Tibial artery (tissue), 4 donors: ENCODE measurements around the gene CTSD.

Source experiments
- DNase-seq, 2 donors: peaks; one replicate each; pipeline ENCODE4 v3.0.0-alpha.2; 2019
- H3K27ac ChIP-seq, 2 donors: fragments of 200-600 bp; sonication (generic) in 1 of 2; 1 replicate in 1 of 2; 2 replicates in 1 of 2; pipeline ENCODE4 v1.5.1; 2018 to 2019; ENCODE audit warnings: mild to moderate bottlenecking in 1 of 2
- H3K27me3 ChIP-seq, 2 donors: fragments of 200-600 bp; sonication (generic) in 1 of 2; one replicate each; pipeline versions ENCODE4 v1.5.1 to v1.6.0; 2016 to 2019
- H3K36me3 ChIP-seq, 3 donors: fragments of 200-600 bp; sonication (generic) in 2 of 3; one replicate each; pipeline ENCODE4 v1.5.1; 2016 to 2019; ENCODE audit warnings: mild to moderate bottlenecking in 2 of 3
- H3K4me1 ChIP-seq, 4 donors: fragments of 200-600 bp; sonication (generic) in 2 of 4; 1 replicate in 3 of 4; 2 replicates in 1 of 4; pipeline ENCODE4 v1.5.1; 2016 to 2019
- H3K4me3 ChIP-seq, 2 donors: fragments of 200-600 bp; sonication (generic) in 1 of 2; 1 replicate in 1 of 2; 2 replicates in 1 of 2; pipeline ENCODE4 v1.5.1; 2018 to 2019; ENCODE audit warnings: mild to moderate bottlenecking in 2 of 2
- H3K9me3 ChIP-seq, 3 donors: fragments of 200-600 bp; sonication (generic) in 1 of 3; one replicate each; pipeline ENCODE4 v1.5.1; 2016 to 2019
- CTCF ChIP-seq, 2 experiments: fragments of 200-600 bp in 1 of 2; fragments of 450-650 bp in 1 of 2; IDR thresholded peaks; one replicate each; pipeline ENCODE4 v1.5.1; 2017 to 2019; ENCODE audit warnings: antibody characterized with exemption in 2 of 2, mild to moderate bottlenecking in 1 of 2, moderate library complexity in 1 of 2
- intact Hi-C: fragments of 100-400 bp; cut with DNase I; formaldehyde crosslinking; loops from one replicate; pipeline ENCODE4 v1.15.0; 2023; ENCODE audit warnings: low total_unique reads

The CTSD gene

GRCh38 chr11:1750481-1750839 lies 13.3 kb downstream of the CTSD start, which contains the start of gene IFITM10:
IFITM10 (minus strand) TSS chr11:1750595; CDS start chr11:1750442, 153 bp downstream.
- intact Hi-C loops: loop anchor here (10.0 kb wide), 1 partner anchor 186 kb away; no protein-coding TSS in a partner anchor
- no peaks in the 10 kb centered on the region for H3K27me3 ChIP-seq
- H3K27ac ChIP-seq: peak within 1 kb of the TSS; percentile 88 to 91
- H3K4me1 ChIP-seq: peaks cover 0 to 67% (median 53%) of the 10 kb centered on the region in 4 donors
- DNase-seq: peak in 1 of 2 donors; percentile 85
- no peaks in the 10 kb centered on the region for H3K9me3 ChIP-seq
- H3K4me3 ChIP-seq: peak within 1 kb of the TSS; percentile 62 to 85
- H3K36me3 ChIP-seq: peaks cover 25 to 37% (median 36%) of the 10 kb centered on the region in 3 donors
- TF ChIP-seq CTCF (IDR thresholded peaks at IDR 0.05): no peak

GRCh38 chr11:1749395-1750351 lies 14.1 kb downstream of the CTSD start:
- DNase-seq: peak; percentile 63 to 91
- H3K4me1 ChIP-seq: peaks cover 0 to 72% (median 59%) of the 10 kb centered on the region in 4 donors
- intact Hi-C loops: loop anchor here (10.0 kb wide), 1 partner anchor 185 kb away; no protein-coding TSS in a partner anchor
- no peaks in the 10 kb centered on the region for H3K27me3 ChIP-seq
- H3K36me3 ChIP-seq: peaks cover 17 to 29% (median 29%) of the 10 kb centered on the region in 3 donors
- H3K27ac ChIP-seq: peak overlapping the region; percentile 88 to 91
- no peak for TF ChIP-seq CTCF (IDR thresholded peaks at IDR 0.05)
- no peaks in the 10 kb centered on the region for H3K9me3 ChIP-seq
- peak overlapping the region; percentile 62 to 85 for H3K4me3 ChIP-seq

GRCh38 chr11:1748636-1749394 lies 14.9 kb downstream of the CTSD start:
- H3K27ac ChIP-seq: peak overlapping the region; percentile 88 to 91

GRCh38 chr11:1747753-1748635 lies 15.7 kb downstream of the CTSD start:
- peak overlapping the region; percentile 88 to 91 for H3K27ac ChIP-seq
- H3K4me1 ChIP-seq: peaks cover 0 to 71% (median 60%) of the 10 kb centered on the region in 4 donors
- TF ChIP-seq CTCF (IDR thresholded peaks at IDR 0.05): no peak
- H3K4me3 ChIP-seq: peak overlapping the region; percentile 62 to 85
- no peaks in the 10 kb centered on the region for H3K9me3 ChIP-seq
- H3K36me3 ChIP-seq: peaks cover 5 to 13% (median 12%) of the 10 kb centered on the region in 3 donors
- no peaks in the 10 kb centered on the region for H3K27me3 ChIP-seq
- peak in 1 of 2 donors; percentile 88 for DNase-seq
- intact Hi-C loops: no loop called here

More at GRCh38 chr11:1748636-1749394, 14.9 kb downstream of the CTSD start:
- Histone ChIP-seq H3K4me3 (peak overlapping the region; percentile 62 to 85), H3K9me3 (no peaks in the 10 kb centered on the region), H3K4me1 (peaks cover 0 to 73% (median 60%) of the 10 kb centered on the region in 4 donors), H3K36me3 (peaks cover 13 to 21% (median 20%) of the 10 kb centered on the region in 3 donors), H3K27me3 (no peaks in the 10 kb centered on the region)
- peak; percentile 21 to 78 for DNase-seq
- intact Hi-C loops: no loop called here
- peak in 1 of 2 experiments; percentile 17 for TF ChIP-seq CTCF (IDR thresholded peaks at IDR 0.05)
